ENCODE results near the gene COL27A1.
"Not testable (repeated sequence)": the region's sequence is repeated elsewhere in the genome, so short reads cannot be mapped to it uniquely, and the experiment has no call there.

The COL27A1 gene

GRCh38 chr9:114324492-114324891 is 169.2 kb downstream of the COL27A1 start:
- no peak for DNase-seq (ENCODE audit: low spot score)

- DNase-seq (ENCODE audit: low spot score) = not testable (repeated sequence)
Observed at GRCh38 chr9:114324965-114325364, 169.6 kb downstream of the COL27A1 start.

- not testable (repeated sequence) for DNase-seq (ENCODE audit: low spot score)
Observed at GRCh38 chr9:114325684-114326254, 170.4 kb downstream of the COL27A1 start.

- no peak for DNase-seq (ENCODE audit: low spot score)
Observed at GRCh38 chr9:114327749-114328148, 172.4 kb downstream of the COL27A1 start.

- DNase-seq (ENCODE audit: low spot score) = not testable (repeated sequence)
Observed at GRCh38 chr9:114328357-114328820, 173.1 kb downstream of the COL27A1 start.

GRCh38 chr9:114328937-114329624 is 173.7 kb downstream of the COL27A1 start:
- DNase-seq (ENCODE audit: low spot score) = not testable (repeated sequence)

GRCh38 chr9:114329625-114330022 is 174.3 kb downstream of the COL27A1 start, which contains the start of gene ORM2:
Gene ORM2, plus strand, starts transcription at chr9:114329869. Its CDS starts 36 bp downstream, at chr9:114329905.
- not testable (repeated sequence) for DNase-seq (ENCODE audit: low spot score)

GRCh38 chr9:114330636-114331035 is 175.3 kb downstream of the COL27A1 start:
- DNase-seq (ENCODE audit: low spot score) = no peak

GRCh38 chr9:114331229-114332195 is 176.2 kb downstream of the COL27A1 start:
- DNase-seq (ENCODE audit: low spot score) = not testable (repeated sequence)

GRCh38 chr9:114332474-114333040 is 177.2 kb downstream of the COL27A1 start:
- DNase-seq (ENCODE audit: low spot score) = not testable (repeated sequence)

GRCh38 chr9:114333718-114334117 is 178.4 kb downstream of the COL27A1 start:
- not testable (repeated sequence) for DNase-seq (ENCODE audit: low spot score)

GRCh38 chr9:114334490-114334889 is 179.2 kb downstream of the COL27A1 start:
- DNase-seq (ENCODE audit: low spot score) = no peak

- no peak for DNase-seq (ENCODE audit: low spot score)
Observed at GRCh38 chr9:114335745-114336144, 180.4 kb downstream of the COL27A1 start.

- no peak for DNase-seq (ENCODE audit: low spot score)
Observed at GRCh38 chr9:114336157-114336556, 180.8 kb downstream of the COL27A1 start.

- no peak for DNase-seq (ENCODE audit: low spot score)
Observed at GRCh38 chr9:114336699-114337395, 181.5 kb downstream of the COL27A1 start.

GRCh38 chr9:114338187-114338586 is 182.8 kb downstream of the COL27A1 start:
- no peak for DNase-seq (ENCODE audit: low spot score)

- peak; percentile 33 for DNase-seq (ENCODE audit: low spot score)
Observed at GRCh38 chr9:114339130-114339908, 184.0 kb downstream of the COL27A1 start.

- no peak for DNase-seq (ENCODE audit: low spot score)
Observed at GRCh38 chr9:114341152-114341830, 186.0 kb downstream of the COL27A1 start.

- no peak for DNase-seq (ENCODE audit: low spot score)
Observed at GRCh38 chr9:114341991-114342390, 186.7 kb downstream of the COL27A1 start.

All from globus pallidus (tissue), 1 donor.